Kidney tubule cell (primary cell): ENCODE measurements around the gene CTNNA3.
"Not testable (repeated sequence)": the region's sequence is repeated elsewhere in the genome, so short reads cannot be mapped to it uniquely, and the experiment has no call there.

Experiments
- DNase-seq: peaks from one replicate; pipeline ENCODE4 v3.0.0-alpha.2; 2018; ENCODE audit warnings: low spot score

Gene CTNNA3

GRCh38 chr10:67506083-67506756 lies 189.8 kb downstream of the CTNNA3 start:
- DNase-seq = no peak

GRCh38 chr10:67492317-67493019 lies 203.5 kb downstream of the CTNNA3 start:
- peak; percentile 17 for DNase-seq

- DNase-seq = no peak
These were observed 207.9 kb downstream of the CTNNA3 start for GRCh38 chr10:67487906-67488619.

GRCh38 chr10:67487199-67487598 lies 208.8 kb downstream of the CTNNA3 start:
- DNase-seq = no peak

- no peak for DNase-seq
These were observed 218.1 kb downstream of the CTNNA3 start for GRCh38 chr10:67477868-67478267.

- no peak for DNase-seq
These were observed 219.8 kb downstream of the CTNNA3 start for GRCh38 chr10:67476201-67476600.

GRCh38 chr10:67473850-67474633 lies 222.0 kb downstream of the CTNNA3 start:
- no peak for DNase-seq

GRCh38 chr10:67471022-67471421 lies 225.0 kb downstream of the CTNNA3 start:
- no peak for DNase-seq

GRCh38 chr10:67464278-67464677 lies 231.7 kb downstream of the CTNNA3 start:
- no peak for DNase-seq

GRCh38 chr10:67452892-67453291 lies 243.1 kb downstream of the CTNNA3 start:
- DNase-seq = no peak

- no peak for DNase-seq
These were observed 257.2 kb downstream of the CTNNA3 start for GRCh38 chr10:67438605-67439304.

GRCh38 chr10:67433276-67433675 lies 262.7 kb downstream of the CTNNA3 start:
- no peak for DNase-seq

- DNase-seq = no peak
These were observed 293.4 kb downstream of the CTNNA3 start for GRCh38 chr10:67402620-67403019.

GRCh38 chr10:67401711-67402110 lies 294.3 kb downstream of the CTNNA3 start:
- no peak for DNase-seq

GRCh38 chr10:67386841-67387533 lies 309.0 kb downstream of the CTNNA3 start:
- DNase-seq = not testable (repeated sequence)

- DNase-seq = no peak
These were observed 309.7 kb downstream of the CTNNA3 start for GRCh38 chr10:67386260-67386659.

GRCh38 chr10:67385566-67385965 lies 310.4 kb downstream of the CTNNA3 start:
- no peak for DNase-seq

GRCh38 chr10:67385089-67385488 lies 310.9 kb downstream of the CTNNA3 start:
- DNase-seq = no peak

- no peak for DNase-seq
These were observed 364.7 kb downstream of the CTNNA3 start for GRCh38 chr10:67331121-67331910.
